MM.1S (cell line): ENCODE data around the gene GPRIN1.

Source experiments
- DNase-seq: peaks from one replicate; pipeline ENCODE4 v3.0.0-alpha.2; 2015
- H2AFZ ChIP-seq: fragments of 300-600 bp; sonication (generic); 2 replicates; pipeline ENCODE4 v1.6.0; 2016; ENCODE audit warnings: antibody characterized with exemption, low read length
- H3F3A ChIP-seq: fragments of 300-600 bp; sonication (generic); 2 replicates; pipeline ENCODE4 v1.6.1; 2016; ENCODE audit warnings: mild to moderate bottlenecking, antibody characterized with exemption, low read length, moderate library complexity, mixed read lengths; ENCODE audit not compliant: insufficient read depth
- H3K27ac ChIP-seq: fragments of 300-600 bp; sonication (generic); 2 replicates; pipeline ENCODE4 v1.5.1; 2016; ENCODE audit warnings: mild to moderate bottlenecking, low read length
- H3K27me3 ChIP-seq: fragments of 300-600 bp; sonication (generic); replicated peaks from 2 replicates; pipeline ENCODE4 v1.6.0; 2016; ENCODE audit warnings: low read length; ENCODE audit not compliant: insufficient read depth
- H3K36me3 ChIP-seq: fragments of 300-600 bp; sonication (generic); replicated peaks from 2 replicates; pipeline ENCODE4 v1.6.1; 2016; ENCODE audit warnings: mild to moderate bottlenecking, low read length, mixed read lengths; ENCODE audit not compliant: insufficient read depth
- H3K4me1 ChIP-seq: fragments of 300-600 bp; sonication (generic); 2 replicates; pipeline ENCODE4 v1.6.1; 2016; ENCODE audit warnings: low read length, mixed read lengths
- H3K4me2 ChIP-seq: fragments of 300-600 bp; sonication (generic); 2 replicates; pipeline ENCODE4 v1.6.0; 2016; ENCODE audit warnings: low read depth, low read length
- H3K4me3 ChIP-seq: fragments of 300-600 bp; sonication (generic); 2 replicates; pipeline ENCODE4 v1.5.1; 2016; ENCODE audit warnings: low read length, mixed read lengths
- H3K79me2 ChIP-seq: fragments of 300-600 bp; sonication (generic); 2 replicates; pipeline ENCODE4 v1.6.1; 2016; ENCODE audit warnings: mixed run types, low read length, mixed read lengths
- H3K9ac ChIP-seq: fragments of 300-600 bp; sonication (generic); 2 replicates; pipeline ENCODE4 v1.6.1; 2016; ENCODE audit warnings: low read length, mixed read lengths
- H3K9me2 ChIP-seq: fragments of 300-600 bp; sonication (generic); replicated peaks from 2 replicates; pipeline ENCODE4 v1.6.1; 2016; ENCODE audit warnings: mild to moderate bottlenecking, low read length, mixed read lengths; ENCODE audit not compliant: insufficient read depth
- H3K9me3 ChIP-seq: fragments of 300-600 bp; sonication (generic); replicated peaks from 2 replicates; pipeline ENCODE4 v1.6.1; 2016; ENCODE audit warnings: mild to moderate bottlenecking, low read length, mixed read lengths; ENCODE audit not compliant: insufficient read depth
- H4K20me1 ChIP-seq: fragments of 300-600 bp; sonication (generic); 2 replicates; pipeline ENCODE4 v1.6.1; 2016; ENCODE audit warnings: mild to moderate bottlenecking, low read length, moderate library complexity, mixed read lengths; ENCODE audit not compliant: insufficient read depth
- CTCF ChIP-seq: fragments of 300-600 bp; sonication (generic); IDR thresholded peaks from 2 replicates; pipeline ENCODE4 v1.5.1; 2016; ENCODE audit warnings: antibody characterized with exemption, low read length, mixed read lengths
- EZH2 ChIP-seq: fragments of 300-600 bp; sonication (generic); optimal IDR thresholded peaks from 2 replicates; pipeline ENCODE3; 2017; ENCODE audit warnings: low read depth, mild to moderate bottlenecking, antibody characterized with exemption, low read length, mixed read lengths
- EZH2phosphoT487 ChIP-seq: fragments of 300-600 bp; sonication (generic); IDR thresholded peaks from 2 replicates; pipeline ENCODE4 v1.6.1; 2018; ENCODE audit warnings: antibody characterized with exemption, low read length

Gene GPRIN1

GRCh38 chr5:176595386-176595943 lies 14.5 kb downstream of the GPRIN1 start:
- Histone ChIP-seq H3K9ac (no peak overlapping the region), H3F3A (peaks cover 12% of the 10 kb centered on the region), H3K4me3 (no peak overlapping the region), H3K27me3 (no peaks in the 10 kb centered on the region), H2AFZ (no peak overlapping the region), H3K4me2 (no peak overlapping the region), H3K4me1 (peaks cover 17% of the 10 kb centered on the region), H3K9me2 (no peaks in the 10 kb centered on the region), H3K79me2 (no peaks in the 10 kb centered on the region), H3K9me3 (no peaks in the 10 kb centered on the region), H4K20me1 (no peaks in the 10 kb centered on the region), H3K27ac (no peak overlapping the region), H3K36me3 (peaks cover 5% of the 10 kb centered on the region; the same call in 1 of the 2 replicates)
- no peak for DNase-seq
- TF ChIP-seq EZH2: no peak
- TF ChIP-seq EZH2phosphoT487: no peak
- no peak for TF ChIP-seq CTCF

DNA sequence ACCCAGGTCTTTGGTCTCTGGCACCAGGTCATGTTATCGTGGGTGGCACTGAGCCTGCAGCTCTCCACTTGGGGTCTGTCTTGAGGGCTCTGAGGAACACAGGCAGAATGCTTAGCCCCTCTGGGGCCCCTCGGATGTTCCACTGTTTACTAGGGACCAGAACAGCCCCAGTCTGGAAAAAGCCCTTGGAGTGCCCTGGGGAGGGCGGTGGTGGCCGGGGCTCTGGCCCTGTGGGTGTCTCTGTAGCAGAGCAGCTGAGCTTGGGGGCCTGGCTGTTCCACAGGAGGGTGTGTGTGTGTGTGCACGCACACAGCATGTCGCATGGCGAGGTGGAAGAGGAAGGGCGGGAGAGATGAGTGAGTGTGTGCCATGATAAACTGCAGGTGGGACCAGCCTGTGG lies 15.4 kb downstream of the GPRIN1 start:
- no peak overlapping the region for H3K4me2 ChIP-seq
- peaks cover 4% of the 10 kb centered on the region; the same call in 1 of the 2 replicates for H3F3A ChIP-seq
- no peak overlapping the region for H3K27ac ChIP-seq
- no peak overlapping the region for H3K4me3 ChIP-seq
- H4K20me1 ChIP-seq: no peaks in the 10 kb centered on the region
- no peaks in the 10 kb centered on the region for H3K9me2 ChIP-seq
- H3K9me3 ChIP-seq: no peaks in the 10 kb centered on the region
- no peaks in the 10 kb centered on the region for H3K27me3 ChIP-seq
- peaks cover 12% of the 10 kb centered on the region for H3K4me1 ChIP-seq
- no peak overlapping the region for H2AFZ ChIP-seq
- H3K36me3 ChIP-seq: peaks cover 5% of the 10 kb centered on the region; the same call in 1 of the 2 replicates
- H3K9ac ChIP-seq: no peak overlapping the region
- no peak for TF ChIP-seq EZH2phosphoT487
- TF ChIP-seq EZH2: no peak
- TF ChIP-seq CTCF: no peak
- H3K79me2 ChIP-seq: no peaks in the 10 kb centered on the region
- no peak for DNase-seq

DNA sequence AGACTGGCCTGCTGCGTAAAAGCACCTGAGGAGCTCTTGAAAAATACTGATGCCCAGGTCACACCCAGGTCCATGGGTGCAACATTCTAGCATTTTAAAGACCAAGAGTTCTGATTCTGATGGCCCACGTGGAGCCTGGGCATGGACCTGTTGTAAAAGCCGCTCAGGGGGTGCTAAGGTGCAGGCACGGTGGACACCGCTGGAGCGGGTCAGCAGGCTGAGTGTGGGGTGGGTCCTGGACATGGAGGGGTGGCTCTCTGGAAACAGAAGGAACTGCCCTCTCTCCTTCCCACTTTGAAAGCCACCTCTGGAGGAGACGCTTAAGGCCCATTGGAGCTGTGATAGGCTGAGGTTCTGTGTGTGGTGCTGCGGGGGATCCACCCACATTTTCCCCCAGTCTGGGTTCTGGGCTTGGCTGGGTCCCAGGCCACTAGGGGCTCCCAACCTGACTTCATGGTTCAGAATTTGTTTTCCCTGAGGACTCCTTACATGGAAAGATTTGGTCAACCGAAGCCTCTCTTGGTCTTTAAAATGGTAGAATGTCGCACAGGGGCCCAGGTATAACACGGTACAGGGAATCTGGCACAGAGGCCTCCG lies 16.6 kb downstream of the GPRIN1 start:
- no peaks in the 10 kb centered on the region for H3K79me2 ChIP-seq
- no peak overlapping the region for H3K4me2 ChIP-seq
- H3K27me3 ChIP-seq: no peaks in the 10 kb centered on the region; the same call in 1 of the 2 replicates
- H3K9me3 ChIP-seq: no peaks in the 10 kb centered on the region
- H3K36me3 ChIP-seq: peaks cover 5% of the 10 kb centered on the region; the same call in 1 of the 2 replicates
- H2AFZ ChIP-seq: no peak overlapping the region
- no peak for DNase-seq
- TF ChIP-seq EZH2phosphoT487 (no peak), CTCF (no peak), EZH2 (no peak)
- no peak overlapping the region for H3K9ac ChIP-seq
- no peaks in the 10 kb centered on the region for H3K9me2 ChIP-seq
- no peak overlapping the region for H3K4me3 ChIP-seq
- H3K4me1 ChIP-seq: 0 out of 2 replicates have a peak, but pooled peaks cover under 1% of the 10 kb centered on the region
- H3K27ac ChIP-seq: no peak overlapping the region
- H3F3A ChIP-seq: no peaks in the 10 kb centered on the region
- no peaks in the 10 kb centered on the region for H4K20me1 ChIP-seq
